ENCODE results near the gene CCR1. TPM values are rescaled to one million over a fixed set of nuclear protein-coding genes. Genes with fewer than 3 reads are reported as not detected.
A peak's percentile ranks its signal among the peaks of the same experiment; 100 is the strongest.

Gene CCR1
- total RNA-seq: 2.0 TPM
- long read RNA-seq: 0 reads

DNA sequence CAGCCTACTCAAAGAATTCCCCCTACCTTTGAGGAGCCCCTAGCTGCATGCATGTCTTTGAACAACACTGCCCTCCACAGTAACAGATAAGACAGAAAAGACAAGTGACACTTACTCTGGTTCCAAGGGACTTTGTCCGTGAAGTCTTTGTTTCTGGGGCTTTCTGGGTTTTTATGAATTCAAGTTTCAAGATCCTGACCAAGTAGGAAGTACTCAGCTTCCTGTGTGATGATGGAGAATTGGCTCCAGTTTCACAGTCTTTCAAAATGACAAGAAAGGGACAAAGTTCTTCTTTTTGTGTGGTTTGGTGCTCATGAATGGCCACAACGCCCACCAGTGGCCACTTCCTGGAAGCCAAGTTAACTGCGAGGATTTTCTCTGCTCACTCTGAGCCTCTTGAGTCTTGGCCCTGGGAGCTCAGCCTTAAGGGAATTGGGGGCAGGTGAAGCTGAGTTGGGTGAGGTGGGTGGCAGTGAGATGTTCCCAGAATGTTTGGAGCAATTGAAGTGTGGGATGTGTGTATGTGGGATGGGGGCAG, at the start of gene CCR1:
CCR1 (minus strand) TSS at position 147 of the 538 bp plus-strand sequence. CDS start 4,000 bp downstream, outside the sequence.
- Histone ChIP-seq H3K9me3 (replicated peaks) (no peaks in the 10 kb centered on the region), H3K4me3 (peak within 1 kb of the TSS; percentile 40), H3K36me3 (no peaks in the 10 kb centered on the region), H3K4me1 (no peaks in the 10 kb centered on the region), H3K27ac (replicated peaks) (peak within 1 kb of the TSS; percentile 51), H3K27me3 (ENCODE audit: low read depth) (peaks cover 1% of the 10 kb centered on the region)
- intact Hi-C loops (cut with micrococcal nuclease): no loop called here
- TF ChIP-seq, protein P1, sequence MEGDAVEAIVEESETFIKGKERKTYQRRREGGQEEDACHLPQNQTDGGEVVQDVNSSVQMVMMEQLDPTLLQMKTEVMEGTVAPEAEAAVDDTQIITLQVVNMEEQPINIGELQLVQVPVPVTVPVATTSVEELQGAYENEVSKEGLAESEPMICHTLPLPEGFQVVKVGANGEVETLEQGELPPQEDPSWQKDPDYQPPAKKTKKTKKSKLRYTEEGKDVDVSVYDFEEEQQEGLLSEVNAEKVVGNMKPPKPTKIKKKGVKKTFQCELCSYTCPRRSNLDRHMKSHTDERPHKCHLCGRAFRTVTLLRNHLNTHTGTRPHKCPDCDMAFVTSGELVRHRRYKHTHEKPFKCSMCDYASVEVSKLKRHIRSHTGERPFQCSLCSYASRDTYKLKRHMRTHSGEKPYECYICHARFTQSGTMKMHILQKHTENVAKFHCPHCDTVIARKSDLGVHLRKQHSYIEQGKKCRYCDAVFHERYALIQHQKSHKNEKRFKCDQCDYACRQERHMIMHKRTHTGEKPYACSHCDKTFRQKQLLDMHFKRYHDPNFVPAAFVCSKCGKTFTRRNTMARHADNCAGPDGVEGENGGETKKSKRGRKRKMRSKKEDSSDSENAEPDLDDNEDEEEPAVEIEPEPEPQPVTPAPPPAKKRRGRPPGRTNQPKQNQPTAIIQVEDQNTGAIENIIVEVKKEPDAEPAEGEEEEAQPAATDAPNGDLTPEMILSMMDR (IDR thresholded peaks at IDR 0.05; ENCODE audit: borderline replicate concordance): peak; percentile 46
- peak; percentile 51 for DNase-seq

DNA sequence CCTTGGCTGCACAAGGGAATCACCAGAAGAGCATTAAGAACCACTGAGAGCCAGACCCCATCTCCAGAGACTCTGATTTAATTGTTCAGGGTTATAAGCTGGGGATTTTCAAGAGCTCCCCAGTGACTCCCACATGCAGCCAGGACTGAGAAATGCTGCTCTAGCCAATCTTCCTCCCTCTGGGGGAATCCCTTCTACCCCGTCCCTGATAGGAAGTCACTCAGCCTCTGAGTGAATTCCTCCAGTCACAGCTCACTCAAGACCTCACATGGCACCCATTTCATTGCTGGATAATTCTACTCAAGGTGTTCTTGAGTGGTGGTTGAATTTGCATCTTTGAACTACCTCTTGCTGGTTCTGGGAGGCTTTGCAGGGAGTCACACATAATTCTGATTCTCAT, 44.9 kb upstream of the CCR1 start:
- intact Hi-C loops (cut with micrococcal nuclease): no loop called here
- Histone ChIP-seq H3K4me1 (no peaks in the 10 kb centered on the region), H3K27me3 (ENCODE audit: low read depth) (peaks cover 34% of the 10 kb centered on the region), H3K27ac (replicated peaks) (no peak overlapping the region), H3K36me3 (no peaks in the 10 kb centered on the region), H3K9me3 (replicated peaks) (no peaks in the 10 kb centered on the region), H3K4me3 (no peak overlapping the region)
- DNase-seq: no peak
- TF ChIP-seq, protein P1 (IDR thresholded peaks at IDR 0.05; ENCODE audit: borderline replicate concordance): no peak

DNA sequence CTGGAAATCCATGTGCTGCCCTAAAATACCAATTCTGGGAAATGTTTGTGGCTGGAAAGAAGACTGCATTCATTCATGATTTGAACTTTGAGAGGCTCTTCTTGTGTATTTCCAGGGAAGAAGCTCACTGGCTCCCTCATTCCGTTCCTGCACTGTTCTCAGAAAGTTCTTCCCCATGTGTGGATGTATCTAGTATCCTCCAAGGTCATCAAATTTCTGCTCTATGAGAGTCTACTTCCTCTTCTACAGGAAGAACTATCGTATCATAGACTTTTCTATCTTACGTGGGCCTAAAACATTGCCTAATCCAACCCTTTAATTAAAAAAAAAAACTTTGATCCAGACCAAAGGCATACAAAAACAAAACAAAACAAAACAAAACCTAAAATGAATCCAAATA, 37.0 kb upstream of the CCR1 start:
- H3K4me3 ChIP-seq: no peak overlapping the region
- no peaks in the 10 kb centered on the region for H3K4me1 ChIP-seq
- no peak overlapping the region for H3K27ac ChIP-seq (replicated peaks)
- TF ChIP-seq, protein P1 (IDR thresholded peaks at IDR 0.05; ENCODE audit: borderline replicate concordance): no peak
- H3K9me3 ChIP-seq (replicated peaks): no peaks in the 10 kb centered on the region
- peaks cover 9% of the 10 kb centered on the region for H3K27me3 ChIP-seq (ENCODE audit: low read depth)
- no peak for DNase-seq
- H3K36me3 ChIP-seq: no peaks in the 10 kb centered on the region
- intact Hi-C loops (cut with micrococcal nuclease): no loop called here

DNA sequence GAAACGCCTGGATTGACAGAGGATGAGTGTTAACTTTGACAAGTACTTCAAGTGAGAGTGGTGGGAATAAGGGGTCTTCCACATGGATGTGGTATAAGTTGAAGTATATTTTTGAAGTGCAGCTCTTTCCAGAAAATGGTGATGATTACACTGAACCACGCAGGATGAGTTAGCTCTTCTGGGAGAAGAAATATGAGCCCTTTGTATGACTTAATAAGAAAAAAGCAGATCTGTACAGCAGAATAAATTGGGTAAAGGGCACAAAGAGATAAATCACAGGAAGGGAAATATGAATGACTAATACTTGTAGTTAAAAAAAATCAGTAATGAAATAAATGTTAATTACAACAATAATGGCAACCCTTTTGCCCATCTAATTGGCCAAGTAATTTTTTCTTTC, 35.4 kb upstream of the CCR1 start:
- TF ChIP-seq, protein P1 (IDR thresholded peaks at IDR 0.05; ENCODE audit: borderline replicate concordance): no peak
- peaks cover 9% of the 10 kb centered on the region for H3K27me3 ChIP-seq (ENCODE audit: low read depth)
- H3K36me3 ChIP-seq: no peaks in the 10 kb centered on the region
- no peak overlapping the region for H3K4me3 ChIP-seq
- intact Hi-C loops (cut with micrococcal nuclease): no loop called here
- no peak for DNase-seq
- H3K4me1 ChIP-seq: no peaks in the 10 kb centered on the region
- H3K27ac ChIP-seq (replicated peaks): no peak overlapping the region
- H3K9me3 ChIP-seq (replicated peaks): no peaks in the 10 kb centered on the region

DNA sequence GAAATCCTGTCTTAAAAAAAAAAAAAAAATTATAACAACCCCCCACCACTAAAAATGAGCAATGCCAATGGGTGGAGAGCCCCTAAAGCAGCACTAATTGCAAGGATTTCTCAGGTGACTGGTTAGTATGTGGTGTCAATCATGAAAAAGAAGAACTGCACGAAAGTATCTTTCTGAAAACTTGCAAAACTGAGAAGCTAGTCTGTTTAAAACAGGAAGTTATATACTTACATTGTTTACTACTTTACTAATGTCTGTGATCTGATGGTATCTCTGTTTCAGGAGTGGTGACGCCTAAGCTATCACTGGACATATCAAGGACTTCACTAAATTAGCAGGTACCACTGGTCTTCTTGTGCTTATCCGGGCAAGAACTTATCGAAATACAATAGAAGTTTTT, 34.0 kb upstream of the CCR1 start, which contains the start of gene CCR3:
CCR3 (plus strand) TSS at position 341 of the 400 bp plus-strand sequence. CDS start 22,699 bp downstream, outside the sequence.
- intact Hi-C loops (cut with micrococcal nuclease): no loop called here
- DNase-seq: no peak
- H3K4me1 ChIP-seq: no peaks in the 10 kb centered on the region
- no peak within 1 kb of the TSS for H3K4me3 ChIP-seq
- peaks cover 9% of the 10 kb centered on the region for H3K27me3 ChIP-seq (ENCODE audit: low read depth)
- H3K36me3 ChIP-seq: no peaks in the 10 kb centered on the region
- H3K9me3 ChIP-seq (replicated peaks): no peaks in the 10 kb centered on the region
- TF ChIP-seq, protein P1 (IDR thresholded peaks at IDR 0.05; ENCODE audit: borderline replicate concordance): no peak
- no peak within 1 kb of the TSS for H3K27ac ChIP-seq (replicated peaks)

All from left ventricle myocardium inferior (tissue), 1 donor.